LHCN-M2 (cell line): ENCODE results near the gene PTGES2. TPM values are rescaled to one million over a fixed set of nuclear protein-coding genes. Genes with fewer than 3 reads are reported as not detected.
"Not testable (repeated sequence)": the region's sequence is repeated elsewhere in the genome, so short reads cannot be mapped to it uniquely, and the experiment has no call there.

Experiments used
- DNase-seq: peaks from one replicate; pipeline ENCODE4 v3.0.0-alpha.2; 2012; ENCODE audit warnings: low read depth
- total RNA-seq: library from RNA; depleted of rRNA; stranded (reverse); fragments of >200 nt; gene quantifications from 2 replicates; pipeline ENCODE4 v1.2.3, GENCODE V29; 2014

Gene PTGES2
- total RNA-seq, 1 experiment from 2014 or later, result 62.8 TPM

DNA sequence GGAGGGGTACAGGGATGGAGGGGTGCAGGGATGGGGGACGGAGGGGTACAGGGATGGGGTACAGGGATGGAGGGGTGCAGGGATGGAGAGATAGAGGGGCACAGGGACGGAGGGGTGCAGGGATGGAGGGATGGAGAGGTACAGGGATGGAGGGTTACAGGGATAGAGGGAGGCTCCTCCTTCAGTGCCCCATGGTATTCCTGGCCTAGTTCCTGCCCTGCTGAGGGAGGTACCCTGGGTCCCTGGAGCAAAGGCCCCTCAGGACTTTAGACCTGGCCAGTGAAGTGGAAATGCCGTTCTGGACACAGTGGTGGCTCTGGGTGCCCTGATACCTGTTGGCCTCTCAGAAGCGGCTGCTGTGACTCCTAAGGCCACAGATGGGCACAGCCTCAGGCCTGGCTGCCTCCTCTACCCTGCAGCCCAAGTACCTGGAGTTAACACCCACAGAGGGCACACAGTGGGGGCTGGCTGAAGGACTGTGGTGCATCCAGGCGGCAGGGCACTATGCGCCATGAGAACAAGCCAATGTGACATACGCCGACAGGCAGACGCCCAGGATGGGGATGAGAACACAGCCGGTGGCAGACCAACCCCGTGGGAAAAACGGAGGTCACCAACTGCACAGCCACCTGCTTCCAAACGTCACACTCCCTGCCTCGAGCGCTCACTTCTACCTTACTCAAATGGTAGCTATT, 8.4 kb downstream of the PTGES2 start:
- DNase-seq, result no peak

DNA sequence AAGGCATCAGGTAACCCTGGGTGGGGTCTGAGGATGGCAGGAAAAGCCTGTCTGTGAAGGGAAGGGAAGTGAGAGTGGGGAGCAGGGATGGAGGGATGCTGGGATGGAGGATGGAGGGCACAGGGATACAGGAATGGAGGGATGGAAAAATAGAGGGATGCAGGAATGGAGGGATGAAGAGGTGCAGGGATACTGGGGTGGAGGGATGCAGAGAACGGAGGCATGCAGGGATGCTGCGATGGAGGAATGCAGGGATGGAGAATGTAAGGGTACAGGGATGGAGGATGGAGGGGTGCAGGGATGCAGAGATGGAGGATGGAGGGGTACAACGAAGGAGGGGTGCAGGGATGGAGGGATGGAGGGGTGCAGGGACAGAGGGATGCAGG, 9.1 kb downstream of the PTGES2 start:
- no peak for DNase-seq

DNA sequence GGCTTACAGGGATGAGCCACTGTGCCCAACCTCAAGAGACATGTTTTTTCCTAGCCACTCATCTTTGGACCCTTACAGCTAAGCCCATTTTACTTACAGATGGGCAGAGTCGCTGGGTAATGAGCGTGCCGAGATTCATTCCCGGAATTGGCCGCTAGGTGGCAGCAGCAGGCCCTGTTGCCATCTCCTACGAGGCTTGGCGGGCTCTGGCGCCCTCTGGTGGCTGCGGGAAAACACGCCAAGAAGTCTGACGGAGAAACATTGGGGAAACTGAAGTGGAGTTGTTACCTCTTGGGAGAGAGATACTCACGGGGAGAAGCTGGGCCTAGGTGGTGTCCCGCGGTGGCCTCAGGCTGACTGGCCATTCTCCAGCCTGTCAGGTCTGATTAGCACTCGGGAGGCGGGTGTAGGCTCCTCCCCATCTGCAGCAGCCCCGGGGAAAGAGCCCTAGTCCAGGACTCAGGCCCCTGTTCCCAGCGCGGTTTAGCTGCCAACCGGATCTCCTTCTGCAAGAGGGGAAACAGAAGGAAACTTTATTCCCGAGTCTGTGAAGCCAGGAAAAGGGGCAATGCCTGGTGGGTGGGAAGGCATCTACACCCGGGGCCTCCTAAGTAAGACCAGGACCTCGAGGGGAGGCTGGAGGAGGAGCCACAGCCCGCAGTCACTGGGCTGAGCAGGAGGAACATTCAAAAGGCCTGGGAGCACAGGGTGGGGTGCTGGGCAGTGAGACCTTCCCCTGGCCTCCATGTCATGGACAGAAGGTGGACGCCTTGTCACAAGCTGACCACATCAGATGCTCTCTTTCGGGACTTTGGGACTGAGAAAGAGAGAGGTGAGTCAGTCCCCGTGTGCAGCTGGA, 9.7 kb downstream of the PTGES2 start:
- peak; percentile 75 for DNase-seq

DNA sequence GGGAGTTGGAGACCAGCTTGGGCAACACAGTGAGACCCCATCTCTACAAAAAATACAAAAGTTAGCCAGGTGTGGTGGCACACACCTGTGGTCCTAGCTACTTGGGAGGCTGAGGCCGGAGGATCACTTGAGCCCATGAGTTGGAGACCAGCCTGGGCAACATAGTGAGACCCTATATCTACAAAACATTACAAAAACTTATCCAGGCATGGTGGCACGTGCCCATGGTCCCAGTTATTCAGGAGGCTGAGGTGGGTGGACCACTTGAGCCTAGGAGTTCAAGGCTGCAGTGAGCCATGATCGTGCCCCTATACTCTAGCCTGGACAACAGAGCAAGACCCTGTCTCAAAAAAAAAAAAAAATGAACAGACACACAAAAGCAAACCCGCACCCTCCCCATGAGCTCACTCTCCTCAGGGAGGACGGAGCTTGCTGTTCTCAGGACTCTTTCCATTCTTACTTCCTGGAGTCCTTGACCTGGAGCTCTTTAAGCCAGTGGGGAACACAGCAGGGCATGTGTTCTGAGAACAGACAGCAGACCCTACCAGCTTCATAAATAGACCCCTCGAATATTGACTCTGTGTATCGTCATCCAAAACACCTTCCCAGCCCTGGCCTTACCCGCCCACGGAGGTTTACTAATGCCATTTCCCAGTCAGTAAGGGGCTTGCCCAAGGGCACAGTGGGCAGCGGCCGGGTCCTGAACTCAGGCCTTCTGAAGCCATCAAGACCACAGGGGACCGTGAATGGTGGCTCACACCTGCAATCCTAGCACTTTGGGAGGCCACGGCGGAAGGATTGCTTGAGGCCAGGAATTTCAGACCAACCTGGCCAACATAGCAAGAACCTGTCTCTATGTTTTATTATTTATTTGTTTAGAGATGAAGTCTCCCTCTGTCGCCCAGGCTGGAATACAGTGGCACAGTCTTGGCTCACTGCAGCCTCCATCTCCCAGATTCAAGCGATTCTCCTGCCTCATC, 11.1 kb downstream of the PTGES2 start:
- no peak for DNase-seq

DNA sequence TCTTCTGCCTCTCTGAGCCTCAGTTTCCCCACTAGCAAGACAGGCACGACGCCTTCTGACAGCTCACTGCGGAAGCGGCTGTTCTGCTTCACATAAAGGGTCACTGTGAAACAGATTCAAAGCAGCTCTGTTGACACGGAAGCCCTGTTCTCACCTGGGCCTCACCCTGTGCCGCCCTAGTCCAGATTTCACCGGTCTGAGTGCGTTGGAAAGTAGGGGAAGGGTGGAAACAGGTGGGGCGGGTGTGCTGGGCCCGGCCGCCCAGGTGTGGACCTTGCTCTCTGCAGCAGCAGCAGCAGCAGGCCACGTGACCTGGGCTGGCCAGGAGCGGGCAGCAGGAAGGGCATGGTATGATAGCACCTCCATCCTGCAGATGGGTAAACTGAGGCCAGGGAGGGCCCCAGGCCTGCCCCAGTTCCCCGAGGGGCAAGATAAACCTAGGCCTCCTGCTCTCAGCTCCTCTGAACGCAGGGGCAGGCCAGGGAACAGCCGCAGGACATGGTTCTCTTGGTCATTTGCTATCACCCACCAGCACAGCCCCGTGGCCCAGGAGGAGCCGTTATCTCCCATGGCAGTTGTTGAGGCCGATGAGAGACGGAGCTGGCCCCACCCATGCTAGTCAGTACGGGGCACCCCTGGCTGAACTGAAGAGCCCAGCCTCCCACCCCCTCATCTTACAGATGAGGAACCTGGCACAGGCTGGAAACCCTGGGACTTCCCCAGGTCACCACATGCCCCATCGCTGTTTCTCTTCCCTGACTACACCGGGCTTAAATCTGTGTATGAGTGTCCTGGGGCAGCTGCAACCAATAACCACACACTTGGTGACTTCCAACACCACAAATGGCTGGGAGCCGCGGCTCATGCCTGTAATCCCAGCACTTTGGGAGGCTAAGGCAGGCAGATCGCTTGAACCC, 12.1 kb downstream of the PTGES2 start:
- no peak for DNase-seq

DNA sequence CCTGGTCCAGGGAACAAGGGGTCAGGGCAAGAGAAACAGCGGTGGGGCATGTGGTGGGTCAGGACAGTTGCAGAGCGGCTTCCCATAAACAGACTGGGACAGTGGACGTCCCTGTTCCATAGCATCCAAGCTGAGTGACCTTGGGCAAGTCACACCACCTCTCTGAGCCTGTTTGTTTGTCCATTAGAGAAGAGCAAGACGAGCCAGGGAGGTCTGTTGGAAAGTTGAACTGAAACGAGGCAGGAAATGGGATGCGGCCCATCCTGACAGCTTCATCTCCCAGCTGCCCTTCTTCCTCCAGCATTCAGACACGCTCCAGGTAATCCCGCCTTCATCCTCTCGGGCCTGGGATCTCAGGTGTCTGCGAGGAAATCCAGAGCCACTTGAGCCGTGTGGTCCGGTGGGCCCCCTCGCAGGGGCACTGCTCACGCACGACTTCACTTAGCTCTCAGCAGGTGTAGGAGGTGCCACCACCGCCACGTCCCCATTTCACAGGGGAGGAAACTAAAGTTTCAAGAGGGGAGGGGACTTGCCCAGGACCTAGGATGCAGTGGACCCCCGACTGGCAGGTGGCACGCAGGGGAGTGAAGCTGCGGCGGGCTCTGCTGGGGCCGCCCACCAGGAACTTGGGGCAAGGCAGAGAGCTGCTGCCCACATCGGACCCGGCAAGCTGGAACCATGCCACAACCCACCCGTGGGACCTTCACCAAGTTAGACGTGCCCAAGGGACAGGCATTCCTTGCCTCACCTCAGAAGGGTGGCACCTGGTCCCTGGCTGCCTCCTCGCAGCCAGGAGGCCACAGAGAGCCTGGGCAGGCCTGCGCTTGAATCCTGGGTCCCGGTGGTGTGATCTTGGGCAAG, 13.0 kb downstream of the PTGES2 start:
- no peak for DNase-seq

DNA sequence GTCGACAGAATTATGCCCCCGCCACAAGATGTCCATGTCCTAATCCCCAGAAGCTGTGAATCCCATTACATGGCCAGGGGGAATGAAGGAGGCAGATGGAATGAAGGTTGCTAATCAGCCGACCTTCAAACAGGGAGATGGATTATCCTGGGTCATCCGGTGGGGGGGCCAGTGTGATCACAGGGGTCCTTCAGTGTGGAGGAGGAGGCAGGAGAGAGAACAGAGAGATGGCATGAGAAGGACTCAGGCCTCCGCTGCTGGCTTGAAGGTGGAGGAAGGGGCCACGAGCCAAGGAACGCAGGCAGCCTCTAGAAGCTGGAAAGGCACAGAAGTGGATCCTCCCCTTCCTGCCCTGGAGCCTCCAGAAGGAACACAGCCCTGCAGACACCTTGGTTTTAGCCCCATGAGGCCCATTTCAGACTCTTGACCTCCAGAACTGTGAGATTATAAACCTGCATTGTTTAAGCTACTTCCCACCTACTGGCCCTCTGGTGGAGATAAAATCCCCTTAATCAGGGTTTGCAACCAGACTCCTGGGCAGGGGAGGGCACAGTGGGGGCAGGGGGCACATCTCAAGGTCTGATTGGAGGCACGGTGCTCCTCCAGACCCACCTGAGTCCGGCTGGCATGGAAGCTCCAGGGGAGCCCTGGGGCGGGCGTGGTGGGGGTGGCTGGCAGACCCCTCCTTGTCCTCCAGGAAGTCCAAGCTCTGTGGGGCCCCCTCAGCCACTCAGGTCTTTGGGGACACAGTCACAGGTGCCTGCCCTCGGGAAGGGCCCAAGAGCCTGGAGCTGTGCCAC, 13.8 kb downstream of the PTGES2 start:
- DNase-seq, result no peak

DNA sequence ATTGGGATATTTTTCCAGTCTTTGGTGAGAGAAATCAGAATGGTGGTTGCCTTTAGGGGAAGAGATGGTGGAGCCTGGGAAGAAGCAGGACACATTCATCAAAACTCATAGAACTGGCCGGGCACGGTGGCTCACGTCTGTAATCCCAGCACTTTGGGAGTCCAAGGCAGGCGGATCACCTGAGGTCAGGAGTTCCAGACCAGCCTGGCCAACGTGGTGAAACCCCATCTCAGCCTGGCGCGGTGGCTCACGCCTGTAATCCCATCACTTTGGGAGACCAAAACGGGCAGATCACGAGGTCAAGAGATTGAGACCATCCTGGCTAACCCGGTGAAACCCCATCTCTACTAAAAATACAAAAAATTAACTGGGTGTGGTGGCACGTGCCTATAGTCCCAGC, 15.8 kb downstream of the PTGES2 start:
- not testable (repeated sequence) for DNase-seq

DNA sequence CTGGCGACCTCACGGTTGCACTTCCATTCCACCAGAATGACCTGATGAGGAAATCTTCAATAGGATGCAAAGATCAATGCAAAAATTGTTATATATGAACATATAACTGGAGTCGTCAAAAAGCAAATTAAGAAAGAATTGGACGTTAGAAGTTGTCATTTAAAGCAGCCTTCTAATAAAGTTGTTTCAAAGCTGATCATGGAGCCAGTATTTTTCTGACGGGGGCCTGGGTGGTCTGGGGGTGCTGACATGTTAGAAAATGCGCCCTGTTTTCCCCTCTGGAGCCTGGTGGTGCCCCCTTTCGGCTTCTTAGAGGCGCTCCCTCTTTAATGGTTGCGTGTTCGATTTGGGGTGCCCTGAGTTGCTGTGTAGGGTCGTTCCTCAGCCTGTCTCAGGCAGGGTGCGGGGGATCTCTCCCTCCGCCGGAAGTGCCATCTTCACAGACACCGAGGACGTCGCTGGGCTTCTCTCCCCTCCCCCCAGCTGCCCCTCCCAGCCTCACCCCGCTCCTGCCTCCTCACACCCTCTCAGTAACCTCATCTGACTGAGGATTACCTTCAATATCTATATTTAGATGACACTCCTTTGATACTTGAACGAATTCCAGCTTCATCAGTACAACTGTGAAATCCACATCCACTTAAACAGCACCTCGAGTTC, 18.3 kb downstream of the PTGES2 start:
- no peak for DNase-seq

DNA sequence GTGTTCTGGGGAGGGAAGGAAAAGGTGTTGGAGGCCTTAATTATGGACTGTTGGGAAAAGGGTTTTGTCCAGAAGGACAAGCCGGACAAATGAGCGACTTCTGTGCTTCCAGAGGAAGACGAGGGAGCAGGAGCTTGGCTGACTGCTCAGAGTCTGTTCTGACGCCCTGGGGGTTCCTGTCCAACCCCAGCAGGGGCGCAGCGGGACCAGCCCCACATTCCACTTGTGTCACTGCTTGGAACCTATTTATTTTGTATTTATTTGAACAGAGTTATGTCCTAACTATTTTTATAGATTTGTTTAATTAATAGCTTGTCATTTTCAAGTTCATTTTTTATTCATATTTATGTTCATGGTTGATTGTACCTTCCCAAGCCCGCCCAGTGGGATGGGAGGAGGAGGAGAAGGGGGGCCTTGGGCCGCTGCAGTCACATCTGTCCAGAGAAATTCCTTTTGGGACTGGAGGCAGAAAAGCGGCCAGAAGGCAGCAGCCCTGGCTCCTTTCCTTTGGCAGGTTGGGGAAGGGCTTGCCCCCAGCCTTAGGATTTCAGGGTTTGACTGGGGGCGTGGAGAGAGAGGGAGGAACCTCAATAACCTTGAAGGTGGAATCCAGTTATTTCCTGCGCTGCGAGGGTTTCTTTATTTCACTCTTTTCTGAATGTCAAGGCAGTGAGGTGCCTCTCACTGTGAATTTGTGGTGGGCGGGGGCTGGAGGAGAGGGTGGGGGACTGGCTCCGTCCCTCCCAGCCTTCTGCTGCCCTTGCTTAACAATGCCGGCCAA, 19.1 kb downstream of the PTGES2 start:
- no peak for DNase-seq

DNA sequence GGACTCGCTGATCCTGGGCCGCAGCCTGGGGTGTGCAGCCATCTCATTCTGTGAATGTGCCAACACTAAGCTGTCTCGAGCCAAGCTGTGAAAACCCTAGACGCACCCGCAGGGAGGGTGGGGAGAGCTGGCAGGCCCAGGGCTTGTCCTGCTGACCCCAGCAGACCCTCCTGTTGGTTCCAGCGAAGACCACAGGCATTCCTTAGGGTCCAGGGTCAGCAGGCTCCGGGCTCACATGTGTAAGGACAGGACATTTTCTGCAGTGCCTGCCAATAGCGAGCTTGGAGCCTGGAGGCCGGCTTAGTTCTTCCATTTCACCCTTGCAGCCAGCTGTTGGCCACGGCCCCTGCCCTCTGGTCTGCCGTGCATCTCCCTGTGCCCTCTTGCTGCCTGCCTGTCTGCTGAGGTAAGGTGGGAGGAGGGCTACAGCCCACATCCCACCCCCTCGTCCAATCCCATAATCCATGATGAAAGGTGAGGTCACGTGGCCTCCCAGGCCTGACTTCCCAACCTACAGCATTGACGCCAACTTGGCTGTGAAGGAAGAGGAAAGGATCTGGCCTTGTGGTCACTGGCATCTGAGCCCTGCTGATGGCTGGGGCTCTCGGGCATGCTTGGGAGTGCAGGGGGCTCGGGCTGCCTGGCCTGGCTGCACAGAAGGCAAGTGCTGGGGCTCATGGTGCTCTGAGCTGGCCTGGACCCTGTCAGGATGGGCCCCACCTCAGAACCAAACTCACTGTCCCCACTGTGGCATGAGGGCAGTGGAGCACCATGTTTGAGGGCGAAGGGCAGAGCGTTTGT, 19.9 kb downstream of the PTGES2 start:
- no peak for DNase-seq

DNA sequence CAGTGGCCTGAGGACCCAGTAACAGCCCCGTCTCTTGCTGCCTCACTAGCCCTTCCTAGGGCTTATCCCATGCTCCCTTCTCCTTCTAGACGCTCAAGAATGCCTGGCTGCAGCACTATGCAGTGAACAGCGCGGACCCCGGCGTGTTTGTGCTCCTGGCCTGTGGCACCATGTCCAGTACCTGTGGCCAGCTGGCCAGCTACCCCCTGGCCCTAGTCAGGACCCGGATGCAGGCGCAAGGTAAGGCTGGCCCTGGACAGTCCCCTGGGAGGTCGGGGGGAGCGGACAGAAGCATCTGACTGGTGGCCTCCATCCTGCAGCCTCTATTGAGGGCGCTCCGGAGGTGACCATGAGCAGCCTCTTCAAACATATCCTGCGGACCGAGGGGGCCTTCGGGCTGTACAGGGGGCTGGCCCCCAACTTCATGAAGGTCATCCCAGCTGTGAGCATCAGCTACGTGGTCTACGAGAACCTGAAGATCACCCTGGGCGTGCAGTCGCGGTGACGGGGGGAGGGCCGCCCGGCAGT, 20.5 kb downstream of the PTGES2 start:
- DNase-seq, result no peak

DNA sequence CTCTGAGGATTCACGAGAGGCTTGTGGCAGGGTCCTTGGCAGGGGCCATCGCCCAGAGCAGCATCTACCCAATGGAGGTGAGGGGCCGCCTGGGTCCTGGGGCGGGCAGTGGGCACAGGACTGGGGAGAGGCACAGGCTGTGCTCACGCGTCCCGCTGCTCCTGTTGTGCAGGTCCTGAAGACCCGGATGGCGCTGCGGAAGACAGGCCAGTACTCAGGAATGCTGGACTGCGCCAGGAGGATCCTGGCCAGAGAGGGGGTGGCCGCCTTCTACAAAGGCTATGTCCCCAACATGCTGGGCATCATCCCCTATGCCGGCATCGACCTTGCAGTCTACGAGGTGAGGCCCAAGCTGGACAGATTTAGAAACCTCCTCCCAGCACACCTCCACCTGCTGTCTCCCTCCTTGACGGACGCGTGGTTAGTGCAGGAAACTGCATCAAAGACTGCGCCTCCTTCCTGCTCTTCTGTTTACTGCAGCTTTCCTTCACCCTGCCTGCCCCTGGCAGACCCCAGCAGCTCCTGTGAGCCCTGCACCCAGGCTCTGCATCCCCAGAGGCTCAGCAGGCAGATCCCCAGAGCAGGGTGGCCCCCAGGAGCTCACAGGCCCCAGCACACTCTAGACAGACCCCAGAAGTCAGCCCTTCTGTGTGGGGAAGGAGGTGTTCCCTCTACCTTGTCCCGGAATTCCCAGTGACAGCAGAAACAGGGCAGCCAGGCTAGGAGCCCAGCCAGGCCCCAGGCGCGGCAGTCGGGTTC, 21.2 kb downstream of the PTGES2 start:
- no peak for DNase-seq

DNA sequence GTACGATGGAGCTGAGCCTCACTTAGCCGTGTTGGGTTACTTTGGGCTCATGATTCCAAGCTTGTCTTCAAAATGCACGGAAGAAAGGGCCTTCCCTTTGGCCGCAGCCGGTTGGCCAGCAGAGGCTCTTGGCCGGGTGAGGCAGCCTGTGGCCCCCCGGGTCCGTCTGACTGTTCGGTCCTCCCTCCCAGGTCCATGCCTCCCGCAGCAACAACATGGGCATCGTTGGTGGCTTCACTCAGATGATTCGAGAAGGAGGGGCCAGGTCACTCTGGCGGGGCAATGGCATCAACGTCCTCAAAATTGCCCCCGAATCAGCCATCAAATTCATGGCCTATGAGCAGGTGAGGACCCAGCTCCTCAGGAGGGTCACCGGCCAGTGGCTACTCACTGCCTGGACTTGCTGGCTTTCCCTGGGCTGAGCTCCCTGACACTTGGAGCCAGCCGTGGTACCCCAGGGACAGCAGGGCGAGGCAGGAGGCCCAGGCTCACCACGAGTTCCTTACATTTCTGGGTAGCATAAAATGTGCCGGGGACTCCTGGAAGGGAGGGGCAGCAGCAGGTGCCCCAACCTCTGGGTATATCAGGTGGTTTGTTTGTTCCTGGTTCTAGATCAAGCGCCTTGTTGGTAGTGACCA, 21.9 kb downstream of the PTGES2 start:
- DNase-seq, result no peak

DNA sequence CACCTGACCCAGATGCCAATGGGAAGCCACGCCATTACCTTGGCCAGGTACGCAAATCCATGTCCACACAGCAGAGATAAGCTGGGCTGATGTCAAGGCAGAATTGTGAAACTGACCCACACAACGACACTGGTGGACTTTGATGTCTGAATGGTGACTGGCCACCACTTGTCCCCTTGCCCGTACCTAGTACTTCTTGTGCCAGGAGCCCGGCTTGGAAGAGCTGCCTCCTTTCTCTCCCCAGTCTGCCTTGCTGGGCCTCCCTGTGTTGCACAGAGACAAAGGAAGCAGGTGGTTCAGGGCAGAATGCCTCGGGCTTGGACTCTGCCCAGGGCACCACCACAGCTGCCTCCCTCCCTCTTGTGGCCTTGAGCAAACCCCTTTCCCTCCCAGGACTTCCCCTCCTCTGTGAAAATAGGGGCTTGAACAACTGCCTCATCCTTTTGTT, 23.3 kb downstream of the PTGES2 start:
- peak; percentile 94 for DNase-seq
